ENCODE data around the gene PRC1. TPM values are rescaled to one million over a fixed set of nuclear protein-coding genes. Genes with fewer than 3 reads are reported as not detected.
"Not testable (repeated sequence)": the region's sequence is repeated elsewhere in the genome, so short reads cannot be mapped to it uniquely, and the experiment has no call there.

PRC1 gene
- total RNA-seq, 1 experiment from 2014 or later: 361 TPM

GRCh38 chr15:90934949-90935751 lies 59.2 kb downstream of the PRC1 start, which contains the start of gene UNC45A:
TSS of gene UNC45A (plus strand) at chr15:90935285. CDS start at chr15:90935325, 40 bp downstream.
- DNase-seq (ENCODE audit: low read depth): peak; percentile 83

- peak; percentile 77 for DNase-seq (ENCODE audit: low read depth)
These were observed 59.9 kb downstream of the PRC1 start for GRCh38 chr15:90934256-90934948.

GRCh38 chr15:90933301-90933700 lies 61.0 kb downstream of the PRC1 start:
- DNase-seq (ENCODE audit: low read depth): no peak

GRCh38 chr15:90932660-90932991 lies 61.7 kb downstream of the PRC1 start:
- no peak for DNase-seq (ENCODE audit: low read depth)

- peak; percentile 80 for DNase-seq (ENCODE audit: low read depth)
These were observed 62.3 kb downstream of the PRC1 start, which contains the start of gene HDDC3 for GRCh38 chr15:90931828-90932659. TSS of gene HDDC3 (minus strand) at chr15:90932549. CDS start at chr15:90932540, 9 bp downstream.

GRCh38 chr15:90931575-90931827 lies 62.8 kb downstream of the PRC1 start:
- no peak for DNase-seq (ENCODE audit: low read depth)

GRCh38 chr15:90930861-90931574 lies 63.3 kb downstream of the PRC1 start:
- DNase-seq (ENCODE audit: low read depth): no peak

- no peak for DNase-seq (ENCODE audit: low read depth)
These were observed 64.9 kb downstream of the PRC1 start for GRCh38 chr15:90929246-90930019.

GRCh38 chr15:90928106-90928505 lies 66.2 kb downstream of the PRC1 start:
- not testable (repeated sequence) for DNase-seq (ENCODE audit: low read depth)

- not testable (repeated sequence) for DNase-seq (ENCODE audit: low read depth)
These were observed 67.6 kb downstream of the PRC1 start for GRCh38 chr15:90926766-90927165.

- no peak for DNase-seq (ENCODE audit: low read depth)
These were observed 70.0 kb downstream of the PRC1 start for GRCh38 chr15:90924375-90924774.

GRCh38 chr15:90922712-90923322 lies 71.5 kb downstream of the PRC1 start:
- DNase-seq (ENCODE audit: low read depth): not testable (repeated sequence)

- no peak for DNase-seq (ENCODE audit: low read depth)
These were observed 72.4 kb downstream of the PRC1 start for GRCh38 chr15:90921887-90922286.

- DNase-seq (ENCODE audit: low read depth): no peak
These were observed 75.5 kb downstream of the PRC1 start for GRCh38 chr15:90918835-90919234.

GRCh38 chr15:90918034-90918788 lies 76.1 kb downstream of the PRC1 start:
- no peak for DNase-seq (ENCODE audit: low read depth)

GRCh38 chr15:90917569-90917968 lies 76.8 kb downstream of the PRC1 start:
- DNase-seq (ENCODE audit: low read depth): no peak

- no peak for DNase-seq (ENCODE audit: low read depth)
These were observed 77.9 kb downstream of the PRC1 start for GRCh38 chr15:90916461-90916860.

Measured in LHCN-M2 (cell line).